Hepatocyte (in vitro differentiated cells): ENCODE results near the gene MLKL.

Experiments used
- CTCF ChIP-seq: fragments of 200-600 bp; sonication (generic); IDR thresholded peaks from 2 replicates; pipeline ENCODE4 v1.5.1; 2016; ENCODE audit warnings: antibody characterized with exemption, mild to moderate bottlenecking; ENCODE audit not compliant: poor library complexity
- EZH2 ChIP-seq: fragments of 200-600 bp; sonication (generic); IDR thresholded peaks from 2 replicates; pipeline ENCODE4 v1.6.1; 2016; ENCODE audit warnings: antibody characterized with exemption, mild to moderate bottlenecking, borderline replicate concordance
- EZH2phosphoT487 ChIP-seq: fragments of 200-600 bp; sonication (generic); IDR thresholded peaks from one replicate; pipeline ENCODE4 v1.6.1; 2018; ENCODE audit warnings: antibody characterized with exemption, mild to moderate bottlenecking, low read depth, moderate library complexity; ENCODE audit not compliant: unreplicated experiment, severe bottlenecking

- no peak for TF ChIP-seq CTCF
- TF ChIP-seq EZH2 = no peak
- TF ChIP-seq EZH2phosphoT487 = no peak
These were observed 48.4 kb downstream of the MLKL start for GRCh38 chr16:74652249-74652648.
